ENCODE data around the gene GALNT10.

The GALNT10 gene

GRCh38 chr5:154369682-154370081 is 179.1 kb downstream of the GALNT10 start:
- H3K9me3 ChIP-seq: no peaks in the 10 kb centered on the region
- no peaks in the 10 kb centered on the region for H3K36me3 ChIP-seq
- H3K27me3 ChIP-seq: 0 out of 2 replicates have a peak, but pooled peaks cover 2% of the 10 kb centered on the region
- no peak for DNase-seq
- TF ChIP-seq CTCF (IDR thresholded peaks at IDR 0.05; ENCODE audit: low read depth, low read length): no peak
- no peaks in the 10 kb centered on the region for H3K4me1 ChIP-seq
- no peak overlapping the region for H3K4me3 ChIP-seq (ENCODE audit: low read depth, low read length)

- no peak for TF ChIP-seq CTCF (IDR thresholded peaks at IDR 0.05; ENCODE audit: low read depth, low read length)
- H3K9me3 ChIP-seq: no peaks in the 10 kb centered on the region
- no peak for DNase-seq
- 0 out of 2 replicates have a peak, but pooled peaks cover 2% of the 10 kb centered on the region for H3K27me3 ChIP-seq
- H3K4me3 ChIP-seq (ENCODE audit: low read depth, low read length): no peak overlapping the region
- H3K4me1 ChIP-seq: no peaks in the 10 kb centered on the region
- H3K36me3 ChIP-seq: no peaks in the 10 kb centered on the region
Observed at GRCh38 chr5:154370119-154370518, 179.6 kb downstream of the GALNT10 start.

- TF ChIP-seq CTCF (IDR thresholded peaks at IDR 0.05; ENCODE audit: low read depth, low read length): no peak
- 0 out of 2 replicates have a peak, but pooled peaks cover 2% of the 10 kb centered on the region for H3K27me3 ChIP-seq
- H3K4me3 ChIP-seq (ENCODE audit: low read depth, low read length): no peak overlapping the region
- no peaks in the 10 kb centered on the region for H3K4me1 ChIP-seq
- H3K9me3 ChIP-seq: no peaks in the 10 kb centered on the region
- no peaks in the 10 kb centered on the region for H3K36me3 ChIP-seq
- DNase-seq: no peak
Observed at GRCh38 chr5:154370813-154371212, 180.3 kb downstream of the GALNT10 start.

GRCh38 chr5:154371687-154372086 is 181.2 kb downstream of the GALNT10 start:
- Histone ChIP-seq H3K4me1 (no peaks in the 10 kb centered on the region), H3K9me3 (no peaks in the 10 kb centered on the region), H3K4me3 (ENCODE audit: low read depth, low read length) (no peak overlapping the region), H3K27me3 (0 out of 2 replicates have a peak, but pooled peaks cover 2% of the 10 kb centered on the region), H3K36me3 (no peaks in the 10 kb centered on the region)
- DNase-seq: no peak
- TF ChIP-seq CTCF (IDR thresholded peaks at IDR 0.05; ENCODE audit: low read depth, low read length): no peak

GRCh38 chr5:154372661-154373060 is 182.1 kb downstream of the GALNT10 start:
- 0 out of 2 replicates have a peak, but pooled peaks cover 2% of the 10 kb centered on the region for H3K27me3 ChIP-seq
- TF ChIP-seq CTCF (IDR thresholded peaks at IDR 0.05; ENCODE audit: low read depth, low read length): no peak
- no peak for DNase-seq
- H3K36me3 ChIP-seq: no peaks in the 10 kb centered on the region
- H3K4me1 ChIP-seq: no peaks in the 10 kb centered on the region
- H3K9me3 ChIP-seq: no peaks in the 10 kb centered on the region
- H3K4me3 ChIP-seq (ENCODE audit: low read depth, low read length): no peak overlapping the region

GRCh38 chr5:154373326-154373725 is 182.8 kb downstream of the GALNT10 start:
- Histone ChIP-seq H3K36me3 (no peaks in the 10 kb centered on the region), H3K27me3 (0 out of 2 replicates have a peak, but pooled peaks cover 2% of the 10 kb centered on the region), H3K4me1 (no peaks in the 10 kb centered on the region), H3K9me3 (no peaks in the 10 kb centered on the region), H3K4me3 (ENCODE audit: low read depth, low read length) (no peak overlapping the region)
- TF ChIP-seq CTCF (IDR thresholded peaks at IDR 0.05; ENCODE audit: low read depth, low read length): no peak
- no peak for DNase-seq

Data from BE2C (cell line).